Panc1 (cell line): ENCODE measurements around the gene NOS1AP. TPM values are rescaled to one million over a fixed set of nuclear protein-coding genes. Genes with fewer than 3 reads are reported as not detected.

Experiments used
- ATAC-seq: fragments of 200-7000 bp; cut with Tn5 transposase; 2 replicates; pipeline ENCODE4 v1.9.1; 2020; ENCODE audit warnings: mild to moderate bottlenecking, moderate library complexity
- BruUV-seq: library from RNA; stranded (reverse); fragments of 400-500 nt; replicated peaks from 2 replicates; lab custom pipeline; 2021; lab: Mats Ljungman, UMichigan
- CTCF ChIA-PET: fragments of 300-600 bp; sonication (Branson Sonifier 250); formaldehyde crosslinking; loops from one replicate; lab custom pipeline; 2022; ENCODE audit warnings: antibody characterized with exemption; lab: Charles Lee
- POLR2A ChIA-PET: fragments of 300-600 bp; sonication (Branson Sonifier 250); formaldehyde crosslinking; loops from one replicate; lab custom pipeline; 2022; ENCODE audit warnings: antibody characterized with exemption; lab: Charles Lee
- DNase-seq: peaks from one replicate; pipeline ENCODE4 v3.0.0-alpha.2; 2010; ENCODE audit warnings: low read depth, low spot score
- H3K27ac ChIP-seq: 2 replicates; pipeline ENCODE4 v1.5.1; 2011; ENCODE audit warnings: mild to moderate bottlenecking, low read length, inconsistent platforms
- H3K27me3 ChIP-seq: fragments of 200-500 bp; sonication (Bioruptor generic); 2 replicates; pipeline ENCODE4 v1.6.0; 2014; ENCODE audit warnings: low read length, inconsistent platforms; ENCODE audit not compliant: control insufficient read depth, insufficient read depth
- H3K36me3 ChIP-seq: fragments of 200-500 bp; sonication (Bioruptor generic); 2 replicates; pipeline ENCODE4 v1.5.1; 2014; ENCODE audit warnings: inconsistent platforms, mild to moderate bottlenecking, low read length, moderate library complexity; ENCODE audit not compliant: control insufficient read depth, insufficient read depth
- H3K4me1 ChIP-seq: 2 replicates; pipeline ENCODE4 v1.5.1; 2011; ENCODE audit warnings: inconsistent platforms, mild to moderate bottlenecking, low read length, moderate library complexity; ENCODE audit not compliant: control insufficient read depth, insufficient read depth
- H3K4me3 ChIP-seq, 2 experiments: 2 replicates each; pipeline ENCODE4 v1.5.1; 2011 to 2012; ENCODE audit warnings: low read depth in 2 of 2, low read length in 2 of 2, mild to moderate bottlenecking in 2 of 2, inconsistent platforms in 1 of 2, moderate library complexity in 1 of 2
- H3K9me3 ChIP-seq: fragments of 200-500 bp; sonication (Bioruptor generic); 2 replicates; pipeline ENCODE4 v1.5.1; 2014; ENCODE audit warnings: low read depth, mild to moderate bottlenecking, inconsistent platforms, low read length, moderate library complexity; ENCODE audit not compliant: control insufficient read depth, insufficient read depth
- CTCF ChIP-seq: fragments of 450-650 bp; IDR thresholded peaks from 2 replicates; pipeline ENCODE4 v1.5.1; 2017; ENCODE audit warnings: mild to moderate bottlenecking
- POLR2AphosphoS5 ChIP-seq: IDR thresholded peaks from 2 replicates; pipeline ENCODE4 v1.6.1; 2012; ENCODE audit warnings: mild to moderate bottlenecking, low read depth, low read length, moderate library complexity
- REST ChIP-seq, 2 experiments: IDR thresholded peaks; 2 replicates each; pipeline ENCODE4 v1.6.1; 2011 to 2012; ENCODE audit warnings: low read depth in 2 of 2, control low read depth in 1 of 2, low read length in 1 of 2, mild to moderate bottlenecking in 1 of 2, moderate library complexity in 1 of 2; ENCODE audit not compliant: insufficient read depth in 1 of 2
- SIN3A ChIP-seq: IDR thresholded peaks from 2 replicates; pipeline ENCODE4 v1.6.1; 2012; ENCODE audit warnings: low read depth, mild to moderate bottlenecking, low read length, moderate library complexity, borderline replicate concordance; ENCODE audit not compliant: insufficient read depth
- TCF7L2 ChIP-seq: IDR thresholded peaks from 2 replicates; pipeline ENCODE4 v1.6.1; 2011; ENCODE audit warnings: mild to moderate bottlenecking, low read depth, low read length, inconsistent platforms
- in situ Hi-C: cut with HindIII; loops from 2 replicates; pipeline ENCODE4 v1.10.0; 2016; ENCODE audit warnings: low sequenced_read_pairs, low pct_unique_long_range_greater_than_20kb
- intact Hi-C: fragments of 100-400 bp; cut with micrococcal nuclease; formaldehyde crosslinking; loops from one replicate; pipeline ENCODE4 v1.10.0; 2022; ENCODE audit not compliant: unreplicated experiment
- total RNA-seq: library from RNA; stranded (reverse); gene quantifications from one replicate; pipeline ENCODE4 v1.2.1, GENCODE V29; 2021; ENCODE audit not compliant: unreplicated experiment

The NOS1AP gene
- total RNA-seq, 1 experiment from 2014 or later, result 27.9 TPM

- no TSS peak for BruUV-seq
- intact Hi-C loops (no loop called here), in situ Hi-C loops (no loop called here)
- CTCF ChIA-PET, result no interaction called here
- POLR2A ChIA-PET, result no interaction called here
- no peak for TF ChIP-seq SIN3A
- no peak for TF ChIP-seq CTCF
- no peak for TF ChIP-seq POLR2AphosphoS5
- no peak for TF ChIP-seq REST (IDR thresholded peaks at IDR 0.05; ENCODE audit: insufficient read depth in 1 of 2, low read depth in 2 of 2, low read length in 1 of 2)
- TF ChIP-seq TCF7L2, result no peak
- no peak overlapping the region for H3K4me3 ChIP-seq
- no peaks in the 10 kb centered on the region; the same call in 1 of the 2 replicates for H3K36me3 ChIP-seq
- H3K9me3 ChIP-seq, result no peaks in the 10 kb centered on the region
- no peak overlapping the region; the same call in 1 of the 2 replicates for H3K27ac ChIP-seq
- no peaks in the 10 kb centered on the region for H3K27me3 ChIP-seq
- DNase-seq (no peak), ATAC-seq (no peak)
- peaks cover 22% of the 10 kb centered on the region for H3K4me1 ChIP-seq
Observed at GRCh38 chr1:162388615-162389014, 319.1 kb downstream of the NOS1AP start.

GRCh38 chr1:162389021-162389818 lies 319.7 kb downstream of the NOS1AP start:
- Histone ChIP-seq H3K27ac (peak overlapping the region; percentile 3; the same call in 1 of the 2 replicates), H3K9me3 (no peaks in the 10 kb centered on the region), H3K4me3 (no peak overlapping the region), H3K27me3 (no peaks in the 10 kb centered on the region), H3K36me3 (no peaks in the 10 kb centered on the region; the same call in 1 of the 2 replicates), H3K4me1 (peaks cover 22% of the 10 kb centered on the region)
- intact Hi-C loops, result no loop called here
- in situ Hi-C loops, result no loop called here
- ATAC-seq (no peak), DNase-seq (no peak)
- CTCF ChIA-PET, result no interaction called here
- no TSS peak for BruUV-seq
- POLR2A ChIA-PET, result interaction anchor here (0.7 kb wide), 1 partner anchor 30 kb away, joined by 3 read pairs; no protein-coding TSS in a partner anchor
- TF ChIP-seq CTCF (no peak), TCF7L2 (no peak), SIN3A (no peak), POLR2AphosphoS5 (no peak), REST (IDR thresholded peaks at IDR 0.05; ENCODE audit: insufficient read depth in 1 of 2, low read depth in 2 of 2, low read length in 1 of 2) (no peak)
